GM23338 (cell line): ENCODE results near the gene WTIP.

ENCODE experiments used
- EZH2 ChIP-seq: fragments of 200-600 bp; sonication (generic); IDR thresholded peaks from one replicate; pipeline ENCODE4 v1.8.0; 2017; ENCODE audit warnings: antibody characterized with exemption, mild to moderate bottlenecking, low read depth; ENCODE audit not compliant: unreplicated experiment
- EZH2phosphoT487 ChIP-seq: fragments of 200-600 bp; sonication (generic); IDR thresholded peaks from one replicate; pipeline ENCODE4 v1.8.1; 2018; ENCODE audit warnings: antibody characterized with exemption; ENCODE audit not compliant: unreplicated experiment
- REST ChIP-seq: IDR thresholded peaks from one replicate; pipeline ENCODE4 v1.6.1; 2018; ENCODE audit warnings: antibody characterized with exemption; ENCODE audit not compliant: unreplicated experiment

GRCh38 chr19:34454685-34455084, 26.9 kb upstream of the WTIP start:
- TF ChIP-seq EZH2phosphoT487 (no peak), REST (no peak), EZH2 (no peak)
